ENCODE data around the gene AOC2.

- no peak for TF ChIP-seq CTCF (IDR thresholded peaks at IDR 0.05)
- no peak for TF ChIP-seq ZFX (IDR thresholded peaks at IDR 0.05; ENCODE audit: borderline replicate concordance)
These were observed 8.0 kb downstream of the AOC2 start for GRCh38 chr17:42852351-42852750.
